UCSD-AML1 (cell line): Measurements from ENCODE around the gene TMCC1.
"Not testable (repeated sequence)": the region's sequence is repeated elsewhere in the genome, so short reads cannot be mapped to it uniquely, and the experiment has no call there.

Experiments used
- DNase-seq: peaks from one replicate; lab custom pipeline; 2025; ENCODE audit not compliant: unreplicated experiment; lab: John Stamatoyannopoulos, UW

The TMCC1 gene

GRCh38 chr3:129656659-129657247 is 236.8 kb downstream of the TMCC1 start:
- no peak for DNase-seq

GRCh38 chr3:129655291-129655700 is 238.2 kb downstream of the TMCC1 start:
- no peak for DNase-seq

GRCh38 chr3:129654131-129654530 is 239.4 kb downstream of the TMCC1 start:
- DNase-seq: no peak

- no peak for DNase-seq
Measured at GRCh38 chr3:129653019-129653418, 240.5 kb downstream of the TMCC1 start.

- DNase-seq: no peak
Measured at GRCh38 chr3:129651435-129652202, 241.9 kb downstream of the TMCC1 start.

DNA sequence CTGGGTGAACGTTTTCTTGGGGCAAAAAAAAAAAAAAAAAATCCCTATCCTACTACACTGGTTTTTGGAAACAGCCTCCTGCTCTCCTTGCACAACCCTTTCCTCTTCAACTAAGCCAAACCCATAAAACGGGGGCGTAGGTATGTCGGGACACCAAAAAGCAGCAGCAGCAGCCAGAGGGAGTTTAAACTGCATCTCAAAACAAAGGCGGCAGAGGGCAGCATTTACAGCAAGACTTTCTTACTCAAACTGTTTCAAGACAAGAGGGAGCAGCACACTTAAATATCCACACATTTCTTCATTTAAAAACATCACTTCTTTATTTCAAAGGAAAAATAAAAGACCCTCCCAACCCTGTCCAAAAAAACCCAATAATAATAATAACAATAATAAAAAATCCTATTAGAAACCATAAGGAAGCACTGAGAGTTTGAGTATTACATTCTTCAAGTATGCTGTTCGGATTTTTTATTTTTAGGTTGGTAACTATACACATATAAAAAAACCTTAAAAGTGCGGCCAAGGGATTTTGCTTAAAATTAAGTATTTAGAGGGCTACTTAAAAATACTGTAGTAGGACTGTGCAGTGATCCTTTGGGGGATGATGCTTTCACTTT is 243.1 kb downstream of the TMCC1 start:
- peak; percentile 39 for DNase-seq

DNA sequence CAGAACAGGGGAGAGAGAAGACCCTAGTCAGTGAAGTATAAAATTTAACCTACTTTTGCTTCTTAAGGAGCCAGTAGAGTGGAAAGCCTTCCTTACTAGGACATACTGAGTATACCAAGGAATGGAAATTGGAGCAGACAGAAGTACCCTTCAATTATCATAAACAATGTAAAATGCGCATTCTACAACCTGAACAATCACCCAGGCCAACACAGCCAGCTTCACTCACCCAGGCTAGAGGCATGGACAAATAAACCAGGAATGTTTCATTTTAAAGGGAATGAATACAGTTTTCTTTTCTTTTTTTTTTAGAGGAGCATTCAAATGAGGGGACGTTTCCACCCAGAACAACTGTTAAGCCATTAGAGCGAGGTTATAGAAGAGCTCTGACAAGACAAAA is 245.1 kb downstream of the TMCC1 start:
- no peak for DNase-seq

- peak; percentile 11 for DNase-seq
Measured at GRCh38 chr3:129645286-129645685, 248.2 kb downstream of the TMCC1 start.

DNA sequence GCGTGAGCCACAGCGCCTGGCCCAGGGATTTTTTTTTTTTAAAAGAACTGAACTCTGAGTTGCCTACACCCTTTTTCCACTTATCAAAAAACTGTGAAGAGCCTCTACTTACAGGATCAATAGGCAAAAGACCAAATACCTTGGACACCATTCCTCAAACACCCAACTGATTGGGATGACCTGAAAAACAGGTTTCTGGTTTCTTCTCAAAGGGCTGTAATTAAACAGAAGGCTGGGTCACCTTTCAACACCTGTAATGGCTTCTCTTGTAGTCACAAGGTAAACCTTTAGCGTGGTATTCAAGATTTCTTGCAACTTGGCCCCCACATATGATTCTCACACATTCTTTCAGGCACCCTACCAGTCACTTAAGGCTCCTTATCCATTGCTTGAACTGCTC is 248.7 kb downstream of the TMCC1 start:
- no peak for DNase-seq

DNA sequence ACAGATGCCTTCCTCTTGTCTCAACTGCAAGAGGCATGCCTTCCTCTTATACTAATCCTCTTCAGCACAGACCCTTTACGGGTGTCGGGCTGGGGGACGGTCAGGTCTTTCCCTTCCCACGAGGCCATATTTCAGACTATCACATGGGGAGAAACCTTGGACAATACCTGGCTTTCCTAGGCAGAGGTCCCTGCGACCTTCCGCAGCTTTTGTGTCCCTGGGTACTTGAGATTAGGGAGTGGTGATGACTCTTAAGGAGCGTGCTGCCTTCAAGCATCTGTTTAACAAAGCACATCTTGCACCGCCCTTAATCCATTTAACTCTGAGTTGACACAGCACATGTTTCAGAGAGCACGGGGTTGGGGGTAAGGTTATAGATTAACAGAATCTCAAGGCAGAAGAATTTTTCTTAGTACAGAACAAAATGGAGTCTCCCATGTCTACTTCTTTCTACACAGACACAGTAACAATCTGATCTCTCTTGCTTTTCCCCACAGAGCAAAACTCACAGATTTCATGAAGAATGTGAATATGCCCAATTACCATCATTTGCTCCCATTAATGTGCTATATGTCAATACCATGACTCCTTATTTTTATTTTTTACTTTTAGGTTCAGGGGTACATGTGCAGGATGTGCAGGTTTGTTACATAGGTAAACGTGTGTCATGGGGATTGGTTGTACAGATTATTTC is 251.8 kb downstream of the TMCC1 start:
- not testable (repeated sequence) for DNase-seq

- DNase-seq: not testable (repeated sequence)
Measured at GRCh38 chr3:129640985-129641384, 252.5 kb downstream of the TMCC1 start.

DNA sequence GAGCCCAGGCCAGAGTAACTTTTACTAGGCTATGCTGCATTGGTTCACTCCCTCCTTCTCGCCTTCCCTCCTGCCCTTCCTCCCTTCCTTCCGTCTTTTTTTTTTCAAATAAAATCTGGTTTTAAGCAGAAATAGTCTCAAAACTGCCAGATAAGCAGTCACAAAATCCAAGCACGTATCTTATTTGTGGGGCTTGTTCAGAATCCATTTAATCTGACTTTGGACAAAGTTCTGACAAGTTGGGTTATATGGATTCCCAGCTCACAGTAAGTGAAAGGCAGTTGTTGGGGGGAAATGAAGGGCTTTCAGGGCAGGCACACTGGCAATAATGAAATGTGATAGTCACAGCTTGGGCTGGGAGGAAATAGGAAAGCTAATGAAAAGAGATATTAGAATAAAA is 255.0 kb downstream of the TMCC1 start:
- DNase-seq: no peak

GRCh38 chr3:129636082-129636481 is 257.4 kb downstream of the TMCC1 start:
- no peak for DNase-seq

DNA sequence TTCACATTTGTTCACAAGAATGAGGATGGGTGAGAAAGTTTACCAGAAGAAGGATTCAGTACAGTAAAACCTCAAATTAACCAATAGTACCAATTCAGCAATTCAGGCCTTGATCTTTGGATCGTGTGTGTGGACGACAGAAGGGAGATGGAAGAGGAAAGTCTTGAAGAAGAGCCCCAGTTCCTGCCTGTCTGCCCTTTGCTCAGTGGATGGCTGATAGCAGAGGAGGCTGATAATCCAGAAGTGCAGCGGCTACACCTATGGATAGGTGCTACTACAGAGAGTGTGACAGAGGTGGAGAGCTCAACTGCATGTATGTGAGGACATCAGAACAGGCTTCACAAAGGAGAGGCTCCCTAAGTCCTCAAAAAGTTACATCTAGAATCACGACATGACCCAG is 257.9 kb downstream of the TMCC1 start:
- no peak for DNase-seq

DNA sequence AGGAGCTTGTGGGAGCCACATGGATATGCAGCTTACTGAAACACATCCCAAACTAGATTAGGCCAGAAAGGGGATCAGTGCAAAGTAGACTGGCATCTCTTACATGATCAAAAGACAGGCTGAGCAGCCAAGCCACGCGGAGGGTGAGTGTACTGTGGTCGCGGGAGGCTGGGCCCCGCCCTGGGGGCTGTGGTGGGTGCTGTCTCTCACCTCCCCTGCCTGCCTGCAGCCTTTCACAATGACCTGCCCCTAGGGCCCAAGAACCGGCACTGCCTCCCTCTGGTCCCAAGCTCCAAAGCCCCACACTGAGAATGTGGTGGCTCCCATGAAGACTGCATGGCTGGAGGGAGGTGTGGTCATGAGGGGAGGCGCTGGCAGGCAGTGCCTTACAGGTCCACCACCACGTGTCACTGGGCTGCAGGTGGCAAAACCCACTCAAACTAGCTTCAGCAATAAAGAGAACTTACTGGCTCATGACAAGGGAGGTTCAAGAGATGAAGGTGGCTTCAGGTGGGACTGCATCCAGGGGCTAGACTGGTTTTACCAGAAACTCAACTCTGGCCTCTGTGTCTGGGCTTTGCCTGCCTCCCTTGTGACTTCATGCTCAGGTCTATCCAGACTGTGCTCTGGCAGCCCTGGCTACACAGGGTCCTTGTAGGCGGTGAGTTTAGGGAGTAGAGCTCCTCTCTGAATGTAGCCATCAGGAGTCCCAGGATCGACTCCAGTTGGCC is 259.6 kb downstream of the TMCC1 start:
- DNase-seq: no peak

DNA sequence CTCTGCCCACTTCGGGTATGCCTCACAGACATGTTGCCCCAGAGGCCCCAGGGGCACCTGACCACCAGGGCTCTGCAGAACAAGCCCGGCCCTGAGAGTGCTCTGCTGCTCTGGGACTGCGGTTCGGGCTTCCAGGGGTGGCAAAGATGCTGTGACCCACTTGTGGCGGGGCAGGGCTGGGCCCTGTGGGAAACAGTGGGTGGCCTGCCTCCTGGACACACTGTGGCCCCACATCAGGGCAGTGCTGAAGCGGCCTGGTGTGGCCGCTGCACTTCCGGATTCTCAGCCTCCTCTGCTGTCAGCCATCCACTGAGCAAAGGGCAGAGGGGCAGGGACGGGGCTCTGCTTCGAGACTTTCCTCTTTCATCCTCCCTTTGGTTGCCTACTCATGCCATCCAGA is 260.5 kb downstream of the TMCC1 start:
- no peak for DNase-seq

DNA sequence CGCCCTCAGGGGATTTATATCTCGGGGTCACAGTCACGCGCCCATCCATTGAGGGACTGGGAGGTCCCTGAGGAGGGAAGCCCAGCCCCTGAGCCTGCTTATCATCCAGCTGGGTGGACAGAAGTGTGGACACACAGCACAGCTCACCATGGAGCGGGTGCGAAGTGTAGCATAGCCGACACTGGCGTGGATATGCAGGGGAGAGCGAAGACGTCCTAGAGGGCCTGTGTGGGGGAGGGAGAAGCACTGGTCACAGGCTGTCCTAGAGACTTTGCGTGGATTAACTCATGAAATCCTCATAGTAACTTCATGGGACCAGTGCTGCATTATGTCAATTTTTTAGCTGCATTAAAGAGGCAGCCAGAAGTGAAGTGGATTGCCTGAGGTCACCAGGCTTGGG is 261.0 kb downstream of the TMCC1 start:
- no peak for DNase-seq

GRCh38 chr3:129632056-129632455 is 261.5 kb downstream of the TMCC1 start:
- no peak for DNase-seq

DNA sequence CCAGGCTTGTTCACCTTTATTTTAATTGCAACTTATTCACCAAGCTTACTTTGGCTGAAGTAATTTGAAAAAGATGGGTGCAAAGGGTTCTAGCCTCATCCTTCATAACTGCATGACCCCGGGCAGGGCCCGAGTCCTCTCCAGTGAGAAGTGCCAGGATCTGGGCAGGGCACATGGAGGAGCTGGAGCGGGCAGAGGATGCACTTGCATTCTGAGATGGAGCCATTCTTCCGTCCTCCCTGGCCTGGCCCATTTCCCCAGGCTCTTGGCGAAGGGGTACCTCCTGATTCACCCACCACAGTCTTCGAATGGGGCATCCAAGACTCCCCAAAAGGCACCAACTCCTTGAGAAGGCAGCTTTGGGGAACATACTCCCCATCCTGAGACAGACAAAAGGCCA is 264.5 kb downstream of the TMCC1 start:
- DNase-seq: no peak

GRCh38 chr3:129628169-129628522 is 265.4 kb downstream of the TMCC1 start:
- no peak for DNase-seq
